Prostate gland (tissue), 2 donors: Measurements from ENCODE around the gene TMEM161B.

ENCODE experiments used
- POLR2A ChIP-seq: fragments of 450-650 bp; IDR thresholded peaks from one replicate; pipeline ENCODE4 v1.6.1; 2016; ENCODE audit warnings: antibody characterized with exemption, mild to moderate bottlenecking
- POLR2AphosphoS5 ChIP-seq: sonication (generic); formaldehyde crosslinking; IDR thresholded peaks from one replicate; pipeline ENCODE4 v1.6.1; 2017; ENCODE audit warnings: antibody characterized with exemption
- TF ChIP-seq, protein P1 (sequence below), 4 experiments: fragments of 200-600 bp in 2 of 4; fragments of 450-650 bp in 2 of 4; sonication (generic) in 2 of 4; IDR thresholded peaks; 1 replicate in 3 of 4; 2 replicates in 1 of 4; pipeline ENCODE4 v1.5.1; 2016 to 2019; ENCODE audit warnings: antibody characterized with exemption in 4 of 4, mild to moderate bottlenecking in 2 of 4, moderate library complexity in 2 of 4

DNA sequence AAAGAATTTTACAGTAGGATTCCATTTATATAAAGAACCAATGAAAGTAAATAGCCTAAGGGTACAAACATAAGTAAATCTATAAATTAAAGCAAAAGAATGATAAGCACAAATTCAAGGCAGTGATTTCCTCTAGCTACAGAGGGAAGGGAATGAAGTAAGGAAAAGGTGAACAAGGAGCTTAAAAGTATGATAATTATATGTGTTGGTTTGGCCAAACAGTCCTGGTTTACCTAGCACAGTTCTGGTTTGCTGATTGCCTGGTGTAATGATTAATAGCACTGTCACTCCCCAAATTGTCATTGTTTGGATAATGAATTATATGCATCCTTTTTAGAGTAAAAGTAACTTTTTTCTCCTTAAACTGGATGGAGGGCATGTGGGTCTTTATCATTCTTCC lies 15.0 kb upstream of the TMEM161B start:
- TF ChIP-seq, protein P1, sequence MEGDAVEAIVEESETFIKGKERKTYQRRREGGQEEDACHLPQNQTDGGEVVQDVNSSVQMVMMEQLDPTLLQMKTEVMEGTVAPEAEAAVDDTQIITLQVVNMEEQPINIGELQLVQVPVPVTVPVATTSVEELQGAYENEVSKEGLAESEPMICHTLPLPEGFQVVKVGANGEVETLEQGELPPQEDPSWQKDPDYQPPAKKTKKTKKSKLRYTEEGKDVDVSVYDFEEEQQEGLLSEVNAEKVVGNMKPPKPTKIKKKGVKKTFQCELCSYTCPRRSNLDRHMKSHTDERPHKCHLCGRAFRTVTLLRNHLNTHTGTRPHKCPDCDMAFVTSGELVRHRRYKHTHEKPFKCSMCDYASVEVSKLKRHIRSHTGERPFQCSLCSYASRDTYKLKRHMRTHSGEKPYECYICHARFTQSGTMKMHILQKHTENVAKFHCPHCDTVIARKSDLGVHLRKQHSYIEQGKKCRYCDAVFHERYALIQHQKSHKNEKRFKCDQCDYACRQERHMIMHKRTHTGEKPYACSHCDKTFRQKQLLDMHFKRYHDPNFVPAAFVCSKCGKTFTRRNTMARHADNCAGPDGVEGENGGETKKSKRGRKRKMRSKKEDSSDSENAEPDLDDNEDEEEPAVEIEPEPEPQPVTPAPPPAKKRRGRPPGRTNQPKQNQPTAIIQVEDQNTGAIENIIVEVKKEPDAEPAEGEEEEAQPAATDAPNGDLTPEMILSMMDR (IDR thresholded peaks at IDR 0.05), result no peak
- no peak for TF ChIP-seq POLR2AphosphoS5
- TF ChIP-seq POLR2A, result no peak
